A204.1 (cell line): ENCODE data around the gene SPRYD7.
"Not testable (repeated sequence)": the region's sequence is repeated elsewhere in the genome, so short reads cannot be mapped to it uniquely, and the experiment has no call there.

Experiments
- FAIRE-seq: peaks from 2 replicates; lab custom pipeline; 2012; peaks lifted over from hg19 to GRCh38; lab: Jason Lieb, UNC

The SPRYD7 gene

GRCh38 chr13:49936075-49936967 is at the start of gene SPRYD7:
Gene SPRYD7 (minus strand): TSS chr13:49936340. CDS start chr13:49936235, 105 bp downstream.
- no peak for FAIRE-seq

- no peak for FAIRE-seq
Measured at GRCh38 chr13:49985129-49985528, 49.0 kb upstream of the SPRYD7 start.

- FAIRE-seq = no peak
Measured at GRCh38 chr13:49980266-49980665, 44.1 kb upstream of the SPRYD7 start.

GRCh38 chr13:49977992-49978391 is 41.9 kb upstream of the SPRYD7 start:
- no peak for FAIRE-seq

GRCh38 chr13:49976314-49977258 is 40.4 kb upstream of the SPRYD7 start:
- FAIRE-seq = peak; percentile 46

- FAIRE-seq = no peak
Measured at GRCh38 chr13:49975826-49976225, 39.7 kb upstream of the SPRYD7 start.

GRCh38 chr13:49972709-49973108 is 36.6 kb upstream of the SPRYD7 start:
- no peak for FAIRE-seq

- no peak for FAIRE-seq
Measured at GRCh38 chr13:49967456-49967855, 31.3 kb upstream of the SPRYD7 start.

- FAIRE-seq = no peak
Measured at GRCh38 chr13:49958321-49958720, 22.2 kb upstream of the SPRYD7 start.

- no peak for FAIRE-seq
Measured at GRCh38 chr13:49956131-49956530, 20.0 kb upstream of the SPRYD7 start.

- no peak for FAIRE-seq
Measured at GRCh38 chr13:49954674-49955455, 18.7 kb upstream of the SPRYD7 start.

GRCh38 chr13:49953560-49953959 is 17.4 kb upstream of the SPRYD7 start:
- FAIRE-seq = no peak

- FAIRE-seq = no peak
Measured at GRCh38 chr13:49951754-49952535, 15.8 kb upstream of the SPRYD7 start.

GRCh38 chr13:49948777-49949270 is 12.7 kb upstream of the SPRYD7 start:
- FAIRE-seq = not testable (repeated sequence)

GRCh38 chr13:49939321-49939720 is 3.2 kb upstream of the SPRYD7 start:
- peak; percentile 59 for FAIRE-seq

- FAIRE-seq = no peak
Measured at GRCh38 chr13:49938921-49939320, 2.8 kb upstream of the SPRYD7 start.

- no peak for FAIRE-seq
Measured at GRCh38 chr13:49938314-49938713, 2.2 kb upstream of the SPRYD7 start.

- FAIRE-seq = no peak
Measured at GRCh38 chr13:49936968-49937273, 781 bp upstream of the SPRYD7 start.

GRCh38 chr13:49935171-49936074 is 717 bp downstream of the SPRYD7 start:
- FAIRE-seq = no peak

- no peak for FAIRE-seq
Measured at GRCh38 chr13:49933511-49933910, 2.6 kb downstream of the SPRYD7 start.
